ENCODE measurements around the gene LLGL1.

- TF ChIP-seq E2F6 (IDR thresholded peaks at IDR 0.05; ENCODE audit: borderline replicate concordance, low read depth) (no peak), POLR2A (IDR thresholded peaks at IDR 0.05; ENCODE audit: low read length) (no peak)
Observed at GRCh38 chr17:18185832-18186626, 39.4 kb upstream of the LLGL1 start.

Measured in A549 (cell line).